ENCODE data around the gene RABL3.
"Not testable (repeated sequence)": the region's sequence is repeated elsewhere in the genome, so short reads cannot be mapped to it uniquely, and the experiment has no call there.

Gene RABL3, protein sequence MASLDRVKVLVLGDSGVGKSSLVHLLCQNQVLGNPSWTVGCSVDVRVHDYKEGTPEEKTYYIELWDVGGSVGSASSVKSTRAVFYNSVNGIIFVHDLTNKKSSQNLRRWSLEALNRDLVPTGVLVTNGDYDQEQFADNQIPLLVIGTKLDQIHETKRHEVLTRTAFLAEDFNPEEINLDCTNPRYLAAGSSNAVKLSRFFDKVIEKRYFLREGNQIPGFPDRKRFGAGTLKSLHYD

DNA sequence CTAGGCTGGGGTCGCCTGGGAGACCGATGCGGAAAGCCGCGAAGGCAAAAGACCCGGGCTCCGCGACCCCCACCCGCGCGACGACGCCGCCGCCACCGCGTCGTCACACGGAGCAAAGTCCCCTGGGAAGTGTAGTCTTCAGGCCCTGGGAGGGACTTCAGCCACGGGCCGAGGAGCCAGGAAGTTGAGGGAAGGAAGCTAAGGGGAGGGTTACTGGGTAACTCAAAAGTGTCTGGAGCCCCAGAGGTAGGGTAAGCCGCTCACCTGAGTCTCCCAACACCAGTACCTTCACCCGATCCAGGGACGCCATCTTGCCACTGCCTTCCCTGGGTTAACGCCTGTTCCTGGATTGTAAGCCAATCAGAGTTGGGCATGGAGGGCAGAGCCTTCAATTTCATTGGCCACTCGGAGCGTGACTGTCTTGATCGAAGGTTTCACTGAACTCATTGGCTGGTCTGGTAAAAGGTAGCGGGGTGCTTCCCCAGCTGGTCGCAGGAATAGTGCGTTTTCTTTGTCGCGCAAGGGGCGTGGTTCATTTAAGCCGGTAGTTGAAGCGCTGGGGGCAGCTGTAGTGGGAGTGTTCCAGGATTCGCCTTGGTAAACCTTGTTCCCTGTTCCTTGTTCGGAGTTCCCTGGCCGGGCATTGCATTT is at the start of gene RABL3, which contains the start of gene GTF2E1:
TSS of gene RABL3 (minus strand) at position 319 of the 651 bp plus-strand sequence. CDS start at position 310, 9 bp downstream.
TSS of gene GTF2E1 (plus strand) at position 547 of the 651 bp plus-strand sequence. CDS start 7,809 bp downstream, outside the sequence.
- peak; percentile 95 for DNase-seq (ENCODE audit: low read depth)

DNA sequence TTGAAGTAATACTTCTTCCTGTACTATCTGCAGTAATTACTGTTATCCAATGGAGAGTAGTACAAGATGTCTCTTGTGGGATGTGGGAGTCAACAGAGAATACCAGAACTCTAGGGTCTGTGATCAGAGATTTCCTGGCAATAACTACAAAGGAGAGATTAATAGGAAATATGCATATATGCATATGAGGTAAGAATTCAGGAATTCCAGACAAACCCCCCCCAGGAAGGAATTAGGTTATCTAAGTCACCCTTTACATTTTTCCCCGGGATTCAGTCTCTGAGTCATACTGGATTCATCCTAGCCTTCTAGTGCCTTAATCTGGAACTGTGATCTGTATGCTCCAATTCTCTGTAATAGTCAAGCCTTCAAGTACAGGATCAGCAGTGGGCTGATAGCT is 49.6 kb upstream of the RABL3 start:
- DNase-seq (ENCODE audit: low read depth): no peak

DNA sequence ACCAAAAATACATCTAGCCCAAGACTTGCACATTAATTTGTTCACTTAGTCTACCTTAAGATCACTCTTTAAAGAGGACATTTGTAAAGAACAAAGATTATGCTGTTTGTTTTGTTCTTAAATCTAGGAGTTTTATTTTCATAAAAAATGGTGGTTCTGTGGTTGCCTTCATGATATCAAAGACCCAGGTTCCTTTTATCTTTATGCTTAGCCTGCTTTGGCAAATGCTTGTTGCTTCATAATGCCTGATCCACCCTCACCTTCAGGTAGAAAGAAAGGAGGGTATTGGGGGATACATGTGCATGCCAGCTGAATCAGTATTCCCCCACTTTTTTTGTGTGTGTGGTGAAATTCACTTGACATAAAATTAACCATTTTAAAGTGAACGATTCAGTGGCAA is 48.7 kb upstream of the RABL3 start:
- DNase-seq (ENCODE audit: low read depth): no peak

DNA sequence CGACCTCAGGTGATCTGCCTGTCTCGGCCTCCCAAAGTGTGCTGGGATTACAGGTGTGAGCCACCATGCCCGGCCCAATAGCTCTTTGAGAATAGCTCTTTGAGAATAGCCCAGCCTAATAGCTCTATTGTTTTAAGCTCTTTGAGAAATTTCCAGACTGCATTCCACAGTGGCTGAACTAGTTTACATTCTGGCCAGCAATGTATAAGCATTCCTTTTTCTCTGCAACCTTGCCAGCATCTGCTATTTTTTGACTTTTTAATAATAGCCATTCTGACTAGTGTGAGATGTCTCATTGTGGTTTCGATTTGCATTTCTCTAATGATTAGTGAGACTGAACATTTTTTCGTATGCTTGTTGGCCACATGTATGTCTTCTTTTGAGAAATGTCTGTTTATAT is 43.5 kb upstream of the RABL3 start:
- DNase-seq (ENCODE audit: low read depth): not testable (repeated sequence)

DNA sequence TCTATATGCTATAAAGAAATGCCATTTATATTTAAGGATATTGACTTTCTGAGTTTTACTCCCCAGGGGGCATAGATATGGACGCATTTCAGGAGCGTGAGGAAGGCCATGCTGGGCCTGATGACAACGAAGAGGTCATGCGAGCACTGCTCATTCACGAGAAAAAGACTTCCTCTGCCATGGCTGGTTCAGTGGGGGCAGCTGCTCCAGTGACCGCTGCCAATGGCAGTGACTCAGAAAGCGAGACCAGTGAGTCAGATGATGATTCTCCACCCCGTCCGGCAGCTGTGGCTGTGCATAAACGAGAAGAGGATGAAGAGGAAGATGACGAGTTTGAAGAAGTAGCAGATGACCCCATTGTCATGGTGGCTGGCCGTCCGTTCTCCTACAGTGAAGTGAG is 38.7 kb upstream of the RABL3 start:
- no peak for DNase-seq (ENCODE audit: low read depth)

DNA sequence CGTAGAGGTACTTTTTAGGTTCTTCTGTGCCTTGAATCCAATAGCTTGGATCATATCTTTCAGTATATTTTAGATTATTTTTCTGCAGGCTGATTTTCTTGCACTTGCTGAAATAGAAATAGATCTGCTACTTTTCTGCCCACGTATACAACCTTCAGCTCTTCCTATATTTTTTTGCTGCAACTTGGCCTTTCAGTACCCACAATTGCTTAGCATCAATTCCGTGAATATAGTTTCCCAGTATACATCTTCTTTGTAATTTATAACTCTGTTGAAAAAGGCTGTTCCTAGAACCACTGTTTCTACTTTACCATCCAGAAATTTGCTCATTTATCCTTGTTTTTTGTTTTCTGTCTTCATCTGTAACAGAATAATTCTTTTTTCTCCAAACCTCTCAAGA is 36.5 kb upstream of the RABL3 start:
- DNase-seq (ENCODE audit: low read depth): no peak

DNA sequence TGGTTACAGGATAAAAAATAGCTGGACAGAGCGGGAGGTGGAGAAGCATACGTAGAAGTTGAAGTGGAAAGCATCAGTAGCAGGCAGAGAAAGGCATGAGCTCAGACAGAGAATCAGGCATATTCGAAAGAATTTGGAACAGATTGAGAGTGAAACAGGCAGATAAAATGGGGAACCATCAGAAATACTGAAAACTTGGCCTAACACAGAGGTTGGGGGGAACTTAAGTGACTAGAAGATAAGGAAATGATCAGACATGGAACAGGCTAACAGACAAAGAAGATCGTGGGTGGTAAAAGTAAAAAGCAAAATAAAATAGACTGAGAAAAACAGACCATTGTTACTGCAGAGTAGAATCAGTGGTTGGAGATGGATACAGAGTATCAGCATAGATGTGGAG is 33.1 kb upstream of the RABL3 start:
- no peak for DNase-seq (ENCODE audit: low read depth)

DNA sequence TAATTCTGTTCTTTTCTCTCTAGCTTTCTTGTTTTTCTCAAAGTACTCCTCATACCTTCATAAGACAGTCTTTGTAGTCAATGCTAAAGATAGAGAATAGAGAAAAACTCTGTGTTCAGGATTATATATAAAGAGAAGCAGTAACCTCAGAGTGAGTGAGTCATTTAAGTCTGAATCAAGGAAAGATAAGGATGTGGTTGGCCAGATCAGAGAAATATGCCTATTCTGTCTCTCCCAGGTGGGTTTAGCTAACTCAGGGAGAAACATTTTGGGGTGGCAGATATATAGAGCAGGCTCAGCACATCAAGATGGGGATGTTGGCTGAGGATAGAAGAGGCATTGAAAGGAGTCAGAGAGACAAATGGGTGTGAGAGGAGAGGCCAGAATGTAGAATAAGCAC is 31.6 kb upstream of the RABL3 start:
- no peak for DNase-seq (ENCODE audit: low read depth)

DNA sequence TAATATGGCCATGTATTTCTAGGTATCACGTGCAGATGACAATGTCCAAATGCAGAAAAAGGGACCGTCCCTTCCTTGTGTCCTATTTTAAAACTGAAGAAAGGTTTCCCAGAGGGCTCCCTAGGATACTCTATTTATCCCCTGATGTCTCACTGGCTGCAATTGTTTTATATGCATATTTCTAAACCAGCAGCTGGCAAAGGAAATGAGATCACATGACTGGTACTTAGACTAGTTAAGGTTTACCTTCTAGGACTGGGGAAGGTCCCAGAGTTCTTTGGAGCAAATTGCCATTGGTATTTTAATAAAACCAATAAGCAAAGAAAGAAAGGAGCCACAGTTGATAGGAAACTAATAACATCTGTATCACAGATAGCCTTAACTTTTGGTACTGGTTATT is 29.8 kb upstream of the RABL3 start:
- no peak for DNase-seq (ENCODE audit: low read depth)

DNA sequence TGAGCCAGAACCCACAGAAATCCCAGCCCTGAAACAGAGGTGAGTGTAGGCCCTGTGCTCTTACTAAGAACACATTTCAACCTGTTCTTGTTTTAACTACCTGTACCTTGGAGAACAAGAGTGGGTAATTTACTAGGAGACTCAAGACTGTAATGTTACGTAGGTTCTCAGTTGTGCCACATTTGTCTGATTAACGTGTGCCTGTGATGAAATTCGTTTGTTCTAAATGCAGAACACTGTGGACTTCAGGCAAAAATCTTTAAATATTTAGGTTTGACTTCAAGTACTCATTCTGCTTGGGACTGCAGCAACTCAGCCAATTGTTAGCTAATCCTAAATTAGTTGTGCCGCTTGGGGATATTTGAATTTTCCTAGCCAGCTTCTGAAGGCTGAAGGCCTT is 28.6 kb upstream of the RABL3 start:
- DNase-seq (ENCODE audit: low read depth): no peak

DNA sequence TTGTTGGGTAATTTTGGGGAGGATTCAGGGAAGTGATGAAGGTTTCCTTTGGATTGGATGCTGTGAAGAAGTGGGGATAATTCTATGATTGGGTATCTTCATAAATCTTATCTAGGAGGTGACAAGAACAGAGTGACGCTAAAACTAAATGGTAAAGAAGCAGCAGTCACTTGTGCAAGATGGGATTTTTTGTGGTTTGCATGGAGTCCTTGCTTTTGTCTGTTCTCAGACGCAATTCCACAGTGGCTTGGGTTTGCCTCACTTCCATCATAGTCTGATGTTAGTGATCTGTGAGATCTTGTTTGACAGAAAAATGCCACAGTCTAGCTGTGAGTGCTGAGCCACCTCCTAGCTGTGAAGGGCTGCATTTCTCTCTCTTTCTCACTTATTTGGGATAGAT is 27.1 kb upstream of the RABL3 start:
- no peak for DNase-seq (ENCODE audit: low read depth)

DNA sequence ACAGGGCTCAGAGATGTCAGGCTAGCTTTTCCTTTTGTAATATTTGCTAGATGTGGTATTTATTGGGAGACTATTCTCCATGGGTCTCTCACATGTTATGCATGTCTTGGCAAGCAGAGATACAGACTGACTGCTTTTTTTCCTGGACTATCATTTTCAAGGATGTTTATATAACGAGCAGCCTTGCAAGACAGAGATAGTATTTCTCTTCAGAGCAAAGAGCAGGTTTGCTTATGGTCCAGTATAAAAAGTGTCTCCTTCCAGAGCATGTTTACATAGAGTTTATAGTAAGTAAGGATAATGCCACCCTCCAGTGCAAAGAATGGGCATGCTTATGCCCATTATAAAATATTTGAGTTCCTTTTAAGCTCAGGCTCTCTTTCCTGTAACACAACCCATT is 24.8 kb upstream of the RABL3 start:
- no peak for DNase-seq (ENCODE audit: low read depth)

DNA sequence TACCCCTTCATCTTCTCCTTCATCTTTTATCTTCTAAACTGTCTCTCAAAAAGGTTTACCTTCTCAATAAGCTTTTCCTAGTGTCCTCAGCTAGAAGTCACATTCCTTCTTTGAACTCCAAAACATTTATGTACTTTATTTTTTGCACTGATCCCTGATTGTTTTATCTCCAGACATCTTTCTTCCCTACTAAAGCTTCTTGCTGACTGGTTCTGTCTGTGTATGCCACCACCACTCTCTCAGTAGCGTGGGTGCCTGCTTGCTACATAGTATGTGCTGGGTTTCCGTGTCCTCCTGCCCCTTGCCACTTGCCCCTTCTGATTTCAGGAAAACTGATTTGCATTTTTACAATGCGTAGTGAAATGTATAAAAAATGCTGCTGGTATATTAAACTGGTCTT is 24.3 kb upstream of the RABL3 start:
- no peak for DNase-seq (ENCODE audit: low read depth)

DNA sequence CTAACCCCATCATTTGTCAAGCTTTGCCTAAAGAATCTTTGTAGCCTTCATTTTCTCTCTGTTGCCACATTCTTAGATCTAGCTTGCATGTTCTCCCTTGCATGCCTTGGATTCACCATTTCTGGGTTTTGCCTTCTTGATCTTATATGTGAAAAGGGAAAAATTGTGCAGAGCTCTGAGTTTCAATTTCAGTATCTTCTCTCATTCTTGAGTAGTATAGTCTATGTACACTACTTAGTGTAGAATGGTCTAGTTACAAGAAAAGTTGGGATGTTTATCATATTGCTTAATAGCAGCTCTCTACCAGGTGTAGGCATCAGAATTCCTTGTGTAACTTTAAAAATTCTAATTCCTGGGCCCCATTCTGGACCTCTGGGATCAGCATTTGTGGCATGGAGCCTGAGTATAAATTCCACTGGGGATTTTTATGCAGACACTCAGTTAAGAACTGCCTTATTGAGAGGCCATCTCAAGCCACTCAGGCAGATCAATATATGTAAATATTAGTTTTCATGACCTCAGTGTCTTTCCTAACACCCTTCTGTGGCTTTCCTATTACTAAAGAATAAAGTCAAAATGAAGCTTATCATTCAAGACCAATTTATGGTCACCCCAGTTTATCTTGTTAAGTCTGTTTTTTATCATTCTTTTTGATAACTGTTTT is 23.6 kb upstream of the RABL3 start:
- DNase-seq (ENCODE audit: low read depth): no peak

DNA sequence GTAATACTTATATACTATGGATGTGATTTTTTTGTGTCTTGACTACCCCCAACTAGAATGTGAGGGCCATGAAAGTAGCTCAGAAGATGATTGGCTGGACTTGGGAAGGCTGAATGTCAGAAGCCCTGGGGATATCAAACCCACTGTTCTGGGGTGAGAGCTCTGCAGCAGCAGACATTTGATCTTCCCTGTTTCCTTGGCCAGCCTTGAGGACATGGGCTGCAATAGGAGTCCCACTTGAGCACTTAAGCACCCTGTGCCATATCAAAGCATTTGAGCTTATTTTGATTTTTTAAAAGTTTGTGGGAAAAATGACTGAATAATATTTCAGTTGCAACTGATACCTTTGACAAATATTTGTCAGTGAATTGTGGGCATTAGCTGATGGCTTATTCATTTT is 21.9 kb upstream of the RABL3 start:
- DNase-seq (ENCODE audit: low read depth): no peak

DNA sequence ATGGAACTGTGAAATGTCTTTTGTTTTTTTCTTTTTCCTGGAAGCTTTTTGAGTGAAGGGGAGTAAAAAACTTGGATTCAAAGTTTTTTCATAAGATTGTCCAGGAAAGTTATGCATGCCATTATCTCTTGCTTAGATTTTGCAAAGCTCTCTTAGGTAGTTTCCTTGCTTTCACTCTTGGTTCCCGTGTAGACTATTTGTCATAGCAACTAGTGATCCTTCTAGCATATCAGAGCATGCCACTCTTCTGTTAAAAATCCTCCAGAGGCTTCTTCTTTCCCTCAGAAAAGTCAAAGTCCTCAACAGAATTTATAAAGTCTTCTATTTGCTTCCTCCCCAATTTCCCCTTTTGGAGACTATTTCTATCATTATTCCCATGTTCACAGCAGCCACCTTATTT is 21.3 kb upstream of the RABL3 start:
- no peak for DNase-seq (ENCODE audit: low read depth)

DNA sequence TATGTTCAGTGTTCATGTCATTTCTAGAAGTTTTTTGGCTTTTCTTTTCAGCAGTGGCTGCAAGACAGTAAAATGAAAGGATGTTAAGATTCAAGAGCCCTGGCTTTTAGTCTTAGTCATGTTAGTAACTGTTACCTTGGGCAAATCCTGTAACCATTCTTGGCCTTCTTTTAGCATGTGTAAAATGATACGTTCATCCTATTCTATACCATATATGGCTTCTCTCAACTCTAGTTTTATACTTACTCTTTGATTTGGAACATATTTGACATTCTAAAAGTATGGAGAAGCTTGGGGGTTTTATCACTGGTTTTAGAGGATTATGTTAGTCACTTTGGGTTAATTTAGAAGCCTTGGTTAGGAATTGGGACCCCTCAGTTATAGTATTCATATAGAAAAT is 20.3 kb upstream of the RABL3 start:
- DNase-seq (ENCODE audit: low read depth): no peak

DNA sequence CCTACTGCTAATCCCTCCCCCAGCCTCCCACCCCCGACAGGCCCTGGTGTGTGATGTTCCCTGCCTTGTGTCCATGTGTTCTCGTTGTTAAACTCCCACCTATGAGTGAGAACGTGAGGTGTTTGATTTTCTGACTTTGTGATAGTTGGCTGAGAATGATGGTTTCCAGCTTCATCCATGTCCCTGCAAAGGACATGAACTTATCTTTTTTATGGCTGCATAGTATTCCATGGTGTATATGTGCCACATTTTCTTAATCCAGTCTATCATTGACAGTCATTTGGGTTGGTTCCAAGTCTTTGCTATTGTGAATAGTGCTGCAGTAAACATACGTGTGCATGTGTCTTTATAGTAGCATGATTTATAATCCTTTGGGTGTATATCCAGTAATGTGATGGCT is 16.2 kb upstream of the RABL3 start:
- not testable (repeated sequence) for DNase-seq (ENCODE audit: low read depth)

DNA sequence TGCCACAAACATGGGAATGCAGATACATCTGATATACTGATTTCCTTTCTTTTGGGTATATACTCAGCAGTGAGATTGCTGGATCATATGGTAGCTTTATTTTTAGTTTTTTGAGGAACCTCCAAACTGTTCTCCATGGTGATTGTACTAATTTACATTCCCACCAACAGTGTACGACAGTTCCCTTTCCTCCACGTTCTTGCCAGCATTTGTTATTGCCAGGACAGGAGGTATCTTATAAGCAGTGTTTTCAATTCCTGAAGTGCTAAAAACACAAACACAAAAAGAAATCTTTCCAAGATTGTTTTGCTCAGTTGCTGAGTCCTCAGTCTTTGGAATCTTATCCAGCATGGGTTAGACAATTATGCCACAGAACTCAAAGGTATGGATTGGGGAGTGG is 13.7 kb upstream of the RABL3 start:
- DNase-seq (ENCODE audit: low read depth): no peak

DNA sequence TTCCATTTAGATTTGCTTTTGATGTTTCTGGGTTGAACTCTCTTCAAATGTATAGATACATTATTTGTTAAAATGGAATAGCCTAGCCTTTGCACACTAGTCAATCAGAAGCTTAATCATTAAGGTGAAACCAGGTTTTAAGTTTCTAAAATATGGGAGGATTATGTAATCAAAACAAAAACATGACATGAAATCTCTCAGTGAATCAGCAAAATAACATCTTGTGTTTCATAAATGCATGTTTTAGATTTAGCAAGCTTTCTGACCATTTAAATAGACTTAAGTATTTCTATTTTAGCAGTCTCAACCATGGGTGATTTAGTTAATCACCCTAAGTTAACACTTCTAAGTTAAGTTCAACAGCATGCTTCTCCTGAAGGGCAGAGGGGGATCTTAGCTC is 11.5 kb upstream of the RABL3 start:
- DNase-seq (ENCODE audit: low read depth): no peak

DNA sequence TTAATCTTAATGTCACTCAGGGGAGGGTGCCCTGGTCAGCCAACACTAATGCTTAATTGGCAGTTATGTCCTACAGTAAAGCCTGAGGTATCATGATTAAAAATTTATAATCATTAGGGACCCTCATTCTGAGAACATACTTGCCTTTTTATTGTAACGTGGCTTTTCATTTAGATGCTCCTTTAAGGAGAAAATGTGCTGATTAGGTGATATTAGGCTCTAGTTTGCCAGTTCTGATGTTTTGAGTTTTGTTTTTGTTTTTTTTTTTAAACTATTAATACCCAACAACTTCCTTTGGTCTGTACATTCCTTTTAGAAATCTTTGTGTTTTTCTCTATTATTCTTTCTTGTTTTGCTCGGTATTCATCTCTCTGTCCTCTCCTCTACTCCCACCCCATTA is 10.5 kb upstream of the RABL3 start:
- no peak for DNase-seq (ENCODE audit: low read depth)

DNA sequence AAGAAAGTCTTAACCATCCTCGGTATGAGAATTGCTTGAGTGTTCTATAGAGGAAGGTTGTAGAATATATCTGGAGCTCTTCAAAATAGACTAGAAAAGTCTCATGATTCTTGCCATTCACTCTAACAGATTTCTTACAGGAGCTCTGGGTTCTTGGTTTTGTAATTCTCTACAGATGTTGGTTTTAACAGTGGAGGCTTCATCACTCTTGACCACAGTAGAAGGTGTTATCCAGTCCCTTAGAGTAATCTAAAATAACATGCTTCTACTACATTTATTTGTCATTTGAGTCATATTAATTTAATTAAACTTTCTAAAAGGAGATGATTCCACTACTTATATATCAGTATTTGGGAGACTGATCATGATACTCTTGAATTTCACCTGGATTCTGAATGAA is 9.9 kb upstream of the RABL3 start:
- DNase-seq (ENCODE audit: low read depth): no peak

DNA sequence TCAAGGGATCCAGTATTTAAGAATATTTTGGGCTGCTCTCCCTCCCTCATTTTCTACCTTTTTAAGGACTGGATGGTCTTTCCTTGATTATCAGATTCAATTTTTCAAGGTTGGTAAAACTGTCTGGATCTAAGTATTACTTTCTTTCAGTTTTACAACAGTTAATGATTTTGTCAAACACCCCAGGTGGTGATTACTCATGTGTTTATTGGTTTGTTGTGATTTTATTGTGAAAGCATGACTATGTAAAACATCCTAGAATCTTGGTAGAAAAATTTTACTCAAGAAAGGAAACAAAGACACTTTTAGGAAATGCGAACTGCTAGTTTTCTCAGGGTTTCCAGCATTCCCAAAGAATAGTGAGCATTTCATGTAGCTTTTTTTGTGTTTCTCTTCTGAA is 7.5 kb upstream of the RABL3 start:
- no peak for DNase-seq (ENCODE audit: low read depth)

DNA sequence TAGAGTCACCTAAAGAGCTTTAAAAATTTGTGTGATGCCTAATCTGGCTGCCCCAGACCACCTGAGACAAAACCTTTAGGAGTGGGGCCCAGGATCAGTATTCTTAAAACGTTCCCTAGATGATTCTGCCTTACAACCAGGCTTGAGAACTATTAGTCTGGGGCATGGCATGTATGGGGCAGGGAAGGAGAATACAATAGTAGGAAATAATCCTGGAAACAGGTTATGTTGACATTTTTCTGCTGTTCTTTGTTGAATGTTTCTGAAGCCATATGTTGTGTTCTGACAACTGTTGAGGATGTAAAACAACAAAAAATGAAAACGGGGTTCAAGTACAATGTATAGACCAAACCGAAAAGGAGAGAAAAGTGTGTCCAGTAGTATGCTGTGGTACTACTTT is 3.1 kb upstream of the RABL3 start:
- no peak for DNase-seq (ENCODE audit: low read depth)

Data from T-helper 22 cell (primary cell).